Measurements from ENCODE around the gene MAPKBP1. TPM values are rescaled to one million over a fixed set of nuclear protein-coding genes. Genes with fewer than 3 reads are reported as not detected.

Gene MAPKBP1
- total RNA-seq, 2 experiments from 2014 or later: 14.5 to 17.4 TPM

GRCh38 chr15:41813426-41813825 is 39.1 kb downstream of the MAPKBP1 start:
- no peak overlapping the region for H2AFZ ChIP-seq (ENCODE audit: low read length)
- DNase-seq (ENCODE audit: low spot score): no peak
- no peak overlapping the region for H3K4me2 ChIP-seq (ENCODE audit: low read length)
- H3K4me1 ChIP-seq (ENCODE audit: insufficient read depth, low read length, poor library complexity, severe bottlenecking): peaks cover 16% of the 10 kb centered on the region
- no peak overlapping the region for H3K4me3 ChIP-seq (ENCODE audit: low read depth, low read length, poor library complexity, severe bottlenecking)
- intact Hi-C loops (cut with micrococcal nuclease; ENCODE audit: unreplicated experiment): loop anchor here (5.0 kb wide), 4 partner anchors 89 to 346 kb away; no protein-coding TSS in a partner anchor
- BruUV-seq (replicated peaks): no TSS peak
- no peaks in the 10 kb centered on the region for H4K20me1 ChIP-seq (ENCODE audit: insufficient read depth, low read length)
- H3K27ac ChIP-seq (ENCODE audit: low read depth, low read length, poor library complexity, severe bottlenecking): no peak overlapping the region
- no peaks in the 10 kb centered on the region for H3K9me2 ChIP-seq (ENCODE audit: insufficient read depth, low read length)
- no peaks in the 10 kb centered on the region for H3K36me3 ChIP-seq (ENCODE audit: insufficient read depth, low read length)
- ChIA-PET POLR2A (no interaction called here), CTCF (ENCODE audit: unreplicated experiment) (interaction anchor here (5.2 kb wide), 1 partner anchor 40 kb away, joined by 67 read pairs; the partner anchor contains the start of gene MAPKBP1)
- no peaks in the 10 kb centered on the region for H3K9me3 ChIP-seq (ENCODE audit: low read length)
- H3K79me2 ChIP-seq (ENCODE audit: insufficient read depth, low read depth, low read length): no peaks in the 10 kb centered on the region
- no peak for TF ChIP-seq CTCF (conservative IDR thresholded peaks at IDR 0.05; ENCODE audit: low read length)
- TF ChIP-seq EZH2phosphoT487 (IDR thresholded peaks at IDR 0.05; ENCODE audit: borderline replicate concordance, low read depth, low read length): no peak

DNA sequence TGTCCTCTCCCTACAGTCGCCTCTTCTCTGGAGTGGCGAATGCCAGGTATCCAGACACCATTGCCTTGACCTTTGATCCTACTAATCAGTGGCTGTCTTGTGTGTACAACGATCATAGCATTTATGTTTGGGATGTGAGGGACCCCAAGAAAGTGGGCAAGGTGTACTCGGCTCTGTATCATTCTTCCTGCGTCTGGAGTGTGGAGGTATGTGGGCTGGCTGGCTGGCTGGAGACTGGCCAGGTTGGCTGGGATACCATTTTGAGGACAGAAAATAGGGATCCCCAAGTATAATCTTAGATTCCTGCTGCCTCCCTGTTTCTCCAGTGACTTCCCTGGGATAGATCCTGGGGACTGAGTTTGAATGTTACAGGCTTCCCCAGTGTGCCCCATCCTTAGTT is 40.2 kb downstream of the MAPKBP1 start:
- BruUV-seq (replicated peaks): no TSS peak
- CTCF ChIA-PET (ENCODE audit: unreplicated experiment): no interaction called here
- intact Hi-C loops (cut with micrococcal nuclease; ENCODE audit: unreplicated experiment): loop anchor here (5.0 kb wide), 4 partner anchors 88 to 347 kb away; no protein-coding TSS in a partner anchor

More for the DNA sequence above, 40.2 kb downstream of the MAPKBP1 start:
- no peak for TF ChIP-seq CTCF (conservative IDR thresholded peaks at IDR 0.05; ENCODE audit: low read length)
- TF ChIP-seq EZH2phosphoT487 (IDR thresholded peaks at IDR 0.05; ENCODE audit: borderline replicate concordance, low read depth, low read length): no peak
- no peak for DNase-seq (ENCODE audit: low spot score)
- Histone ChIP-seq H3K4me1 (ENCODE audit: insufficient read depth, low read length, poor library complexity, severe bottlenecking) (peaks cover 12% of the 10 kb centered on the region), H2AFZ (ENCODE audit: low read length) (no peak overlapping the region), H3K79me2 (ENCODE audit: insufficient read depth, low read depth, low read length) (no peaks in the 10 kb centered on the region), H3K9me3 (ENCODE audit: low read length) (no peaks in the 10 kb centered on the region), H4K20me1 (ENCODE audit: insufficient read depth, low read length) (no peaks in the 10 kb centered on the region), H3K36me3 (ENCODE audit: insufficient read depth, low read length) (no peaks in the 10 kb centered on the region), H3K9me2 (ENCODE audit: insufficient read depth, low read length) (no peaks in the 10 kb centered on the region), H3K27ac (ENCODE audit: low read depth, low read length, poor library complexity, severe bottlenecking) (no peak overlapping the region), H3K4me3 (ENCODE audit: low read depth, low read length, poor library complexity, severe bottlenecking) (no peak overlapping the region), H3K4me2 (ENCODE audit: low read length) (no peak overlapping the region)
- POLR2A ChIA-PET: no interaction called here
